ENCODE results near the gene ROR1. TPM values are rescaled to one million over a fixed set of nuclear protein-coding genes. Genes with fewer than 3 reads are reported as not detected.
A peak's percentile ranks its signal among the peaks of the same experiment; 100 is the strongest.

ROR1 gene
- total RNA-seq, 2 donors from 2014 or later: 0.25 TPM; not detected in 1

DNA sequence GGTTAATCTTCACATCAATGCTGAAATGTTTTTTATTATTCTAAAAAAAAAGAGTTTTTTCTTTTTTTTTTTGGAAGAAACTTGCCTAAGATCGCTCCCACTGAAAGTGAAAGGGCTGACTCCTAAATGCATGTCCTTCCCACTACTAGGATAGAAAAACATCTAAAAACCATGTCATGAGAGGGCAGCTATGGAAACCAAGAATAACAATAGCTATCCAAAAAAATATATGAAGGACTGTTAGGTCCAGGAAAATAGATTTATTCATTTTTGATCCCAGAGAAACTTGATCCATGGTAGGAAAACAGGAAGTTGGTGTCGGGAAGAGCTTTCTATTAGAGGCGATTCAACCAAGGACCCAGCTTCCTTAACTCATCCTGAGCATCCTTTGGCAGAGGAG is 23.1 kb upstream of the ROR1 start:
- H3K9me3 Mint-ChIP-seq: no peaks in the 10 kb centered on the region
- H3K36me3 Mint-ChIP-seq: no peaks in the 10 kb centered on the region
- no peak for DNase-seq (ENCODE audit: low spot score in 2 of 2)
- no peak for ATAC-seq
- H3K27ac Mint-ChIP-seq: no peak overlapping the region

DNA sequence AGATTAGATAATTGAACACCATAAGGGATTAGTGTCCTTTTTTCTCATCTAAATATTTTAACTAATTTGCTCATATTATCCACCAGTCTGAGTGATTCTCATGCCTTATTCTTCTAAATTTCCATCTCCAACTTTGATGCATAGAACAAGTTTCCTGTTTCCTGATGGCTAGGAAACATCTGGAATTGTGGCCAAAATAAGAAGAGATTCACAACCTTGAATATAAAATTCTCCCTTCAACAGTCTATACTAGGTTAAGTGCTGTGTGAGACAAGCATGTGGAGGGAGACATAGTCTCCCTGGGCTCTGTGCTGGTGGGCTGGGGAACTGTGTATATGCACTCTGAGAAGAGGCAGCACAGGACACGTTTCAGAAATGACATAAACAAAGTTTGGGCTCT is 21.6 kb upstream of the ROR1 start:
- no peaks in the 10 kb centered on the region for H3K36me3 Mint-ChIP-seq
- DNase-seq (ENCODE audit: low spot score in 2 of 2) (no peak), ATAC-seq (no peak)
- no peaks in the 10 kb centered on the region for H3K9me3 Mint-ChIP-seq
- no peak overlapping the region for H3K27ac Mint-ChIP-seq

GRCh38 chr1:63753591-63753990 is 20.2 kb upstream of the ROR1 start:
- ATAC-seq (no peak), DNase-seq (ENCODE audit: low spot score in 2 of 2) (no peak)
- Mint-ChIP-seq H3K27ac (no peak overlapping the region), H3K9me3 (no peaks in the 10 kb centered on the region), H3K36me3 (no peaks in the 10 kb centered on the region)

GRCh38 chr1:63756839-63757238 is 17.0 kb upstream of the ROR1 start:
- DNase-seq (ENCODE audit: low spot score in 2 of 2) (no peak), ATAC-seq (no peak)
- H3K36me3 Mint-ChIP-seq: no peaks in the 10 kb centered on the region
- H3K27ac Mint-ChIP-seq: no peak overlapping the region
- H3K9me3 Mint-ChIP-seq: no peaks in the 10 kb centered on the region

DNA sequence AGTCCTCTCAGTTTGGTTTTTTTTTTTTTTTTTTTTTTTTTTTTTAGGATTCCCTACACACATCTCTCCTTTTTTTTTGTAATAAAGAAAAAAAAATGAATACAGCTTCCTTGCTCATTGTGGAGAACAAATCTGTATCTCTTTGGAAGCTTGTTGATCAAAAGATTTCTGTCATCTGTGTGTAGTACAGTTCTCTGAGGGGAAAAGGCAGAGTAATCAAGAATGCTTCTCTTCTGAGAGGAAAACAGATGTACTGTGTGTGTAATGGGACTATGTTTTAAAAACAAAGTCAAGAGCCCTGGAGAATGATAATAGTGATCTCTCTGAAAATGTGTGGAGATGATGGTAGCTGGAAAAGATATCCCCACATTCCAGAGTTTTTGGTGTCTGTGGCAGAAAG is 16.5 kb upstream of the ROR1 start:
- Mint-ChIP-seq H3K9me3 (no peaks in the 10 kb centered on the region), H3K27ac (no peak overlapping the region), H3K36me3 (no peaks in the 10 kb centered on the region)
- ATAC-seq (no peak), DNase-seq (ENCODE audit: low spot score in 2 of 2) (no peak)

GRCh38 chr1:63758791-63759190 is 15.0 kb upstream of the ROR1 start:
- DNase-seq (ENCODE audit: low spot score in 2 of 2) (no peak), ATAC-seq (no peak)
- Mint-ChIP-seq H3K9me3 (peaks cover under 1 to 4% of the 10 kb centered on the region in 2 donors), H3K27ac (no peak overlapping the region), H3K36me3 (peaks cover 0 to 5% of the 10 kb centered on the region in 2 donors)

- H3K36me3 Mint-ChIP-seq: peaks cover 0 to 5% of the 10 kb centered on the region in 2 donors
- peaks cover 4 to 9% of the 10 kb centered on the region in 2 donors for H3K9me3 Mint-ChIP-seq
- ATAC-seq: no peak
- no peak for DNase-seq (ENCODE audit: low spot score in 2 of 2)
- no peak overlapping the region for H3K27ac Mint-ChIP-seq
These were observed 14.0 kb upstream of the ROR1 start for GRCh38 chr1:63759778-63760177.

DNA sequence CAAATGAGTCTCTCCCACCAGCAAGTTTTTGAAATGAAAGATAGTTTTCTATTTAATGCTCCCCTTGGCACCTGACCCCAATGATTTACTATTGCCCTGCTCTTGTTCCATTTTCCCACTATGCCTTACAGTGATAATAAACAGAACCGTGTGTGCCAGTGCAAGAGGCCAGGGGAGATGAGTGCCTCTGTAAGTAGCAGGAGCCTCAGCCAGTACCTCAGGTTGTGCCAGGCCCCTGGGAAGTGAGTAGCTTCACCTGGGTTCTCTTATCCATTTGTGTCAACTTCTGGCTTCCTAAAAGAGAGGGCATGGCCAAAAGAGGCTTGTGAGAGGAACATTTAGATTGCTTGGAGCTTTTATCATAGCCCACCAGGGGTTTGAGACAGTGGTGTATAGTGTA is 3.4 kb upstream of the ROR1 start:
- Mint-ChIP-seq H3K36me3 (peaks cover 6 to 12% of the 10 kb centered on the region in 2 donors), H3K9me3 (no peaks in the 10 kb centered on the region), H3K27ac (no peak overlapping the region)
- no peak for DNase-seq (ENCODE audit: low spot score in 2 of 2)
- no peak for ATAC-seq

- Mint-ChIP-seq H3K36me3 (peaks cover 7 to 12% of the 10 kb centered on the region in 2 donors), H3K27ac (no peak overlapping the region), H3K9me3 (no peaks in the 10 kb centered on the region)
- DNase-seq (ENCODE audit: low spot score in 2 of 2): no peak
- ATAC-seq: no peak
These were observed 1.6 kb upstream of the ROR1 start for GRCh38 chr1:63772201-63772600.

- peaks cover 7 to 12% of the 10 kb centered on the region in 2 donors for H3K36me3 Mint-ChIP-seq
- no peak overlapping the region for H3K27ac Mint-ChIP-seq
- no peaks in the 10 kb centered on the region for H3K9me3 Mint-ChIP-seq
- ATAC-seq (no peak), DNase-seq (ENCODE audit: low spot score in 2 of 2) (no peak)
These were observed 941 bp upstream of the ROR1 start for GRCh38 chr1:63772876-63773275.

GRCh38 chr1:63773496-63773814 is 362 bp upstream of the ROR1 start:
- Mint-ChIP-seq H3K9me3 (no peaks in the 10 kb centered on the region), H3K36me3 (peaks cover 7 to 12% of the 10 kb centered on the region in 2 donors), H3K27ac (no peak overlapping the region)
- ATAC-seq: peak; percentile 30 to 47
- no peak for DNase-seq (ENCODE audit: low spot score in 2 of 2)

GRCh38 chr1:63774617-63775417 is 1.0 kb downstream of the ROR1 start:
- Mint-ChIP-seq H3K27ac (no peak overlapping the region), H3K9me3 (no peaks in the 10 kb centered on the region), H3K36me3 (peaks cover 7 to 12% of the 10 kb centered on the region in 2 donors)
- DNase-seq (ENCODE audit: low spot score in 2 of 2) (peak in 1 of 2 donors; percentile 12), ATAC-seq (peak in 1 of 2 donors; percentile 11)

DNA sequence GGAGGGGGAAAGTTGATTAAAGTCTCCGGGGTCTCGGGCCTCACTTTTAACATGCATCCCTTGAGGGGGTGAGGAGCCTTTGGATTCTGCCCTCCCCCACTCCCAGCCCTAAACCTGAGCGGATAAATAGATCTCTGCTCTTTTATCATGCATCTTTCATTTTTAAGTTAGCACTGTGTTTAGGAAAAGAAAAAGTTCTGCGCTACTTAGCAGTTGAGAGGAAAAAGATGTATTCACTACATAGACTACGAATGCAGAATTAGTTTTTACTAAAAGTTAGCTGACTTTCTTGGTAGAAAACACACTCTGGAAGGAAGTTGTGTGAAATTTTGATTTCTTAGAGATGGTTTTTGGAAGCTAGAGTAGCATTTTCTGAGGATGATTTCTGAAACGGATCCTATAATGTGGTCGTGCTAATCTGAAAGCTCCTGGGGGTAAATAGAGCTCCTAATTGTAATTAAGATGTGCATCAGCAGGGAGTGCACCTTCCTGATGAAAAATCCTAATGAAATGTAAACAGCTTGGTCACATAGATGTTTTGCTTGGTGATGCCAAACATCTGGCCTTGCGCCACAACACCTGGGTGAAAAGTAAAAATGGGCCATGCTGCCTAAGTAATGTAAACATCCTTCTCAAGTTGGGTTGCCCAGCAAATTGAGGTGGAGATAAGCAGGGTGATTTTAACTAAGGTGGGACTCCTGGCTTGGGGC is 1.8 kb downstream of the ROR1 start:
- H3K27ac Mint-ChIP-seq: no peak overlapping the region
- no peak for ATAC-seq
- peaks cover 7 to 12% of the 10 kb centered on the region in 2 donors for H3K36me3 Mint-ChIP-seq
- DNase-seq (ENCODE audit: low spot score in 2 of 2): no peak
- H3K9me3 Mint-ChIP-seq: no peaks in the 10 kb centered on the region

GRCh38 chr1:63777286-63777685 is 3.5 kb downstream of the ROR1 start:
- ATAC-seq (no peak), DNase-seq (ENCODE audit: low spot score in 2 of 2) (no peak)
- no peak overlapping the region for H3K27ac Mint-ChIP-seq
- peaks cover 7 to 12% of the 10 kb centered on the region in 2 donors for H3K36me3 Mint-ChIP-seq
- no peaks in the 10 kb centered on the region for H3K9me3 Mint-ChIP-seq

- ATAC-seq: no peak
- H3K27ac Mint-ChIP-seq: no peak overlapping the region
- H3K36me3 Mint-ChIP-seq: peaks cover 7 to 8% of the 10 kb centered on the region in 2 donors
- H3K9me3 Mint-ChIP-seq: no peaks in the 10 kb centered on the region
- no peak for DNase-seq (ENCODE audit: low spot score in 2 of 2)
These were observed 4.4 kb downstream of the ROR1 start for GRCh38 chr1:63777965-63778880.

GRCh38 chr1:63779338-63780211 is 5.8 kb downstream of the ROR1 start:
- ATAC-seq: no peak
- Mint-ChIP-seq H3K36me3 (peaks cover 5 to 7% of the 10 kb centered on the region in 2 donors), H3K27ac (no peak overlapping the region), H3K9me3 (no peaks in the 10 kb centered on the region)
- no peak for DNase-seq (ENCODE audit: low spot score in 2 of 2)
